Sigmoid colon (tissue), 7 donors: ENCODE measurements around the gene NRM. TPM values are rescaled to one million over a fixed set of nuclear protein-coding genes. Genes with fewer than 3 reads are reported as not detected.
A peak's percentile ranks its signal among the peaks of the same experiment; 100 is the strongest.

ENCODE experiments used
- DNase-seq: peaks from one replicate; pipeline ENCODE4 v3.0.0-alpha.2; 2019
- H3K27ac ChIP-seq, 4 donors: fragments of 200-600 bp; sonication (generic); one replicate each; pipeline ENCODE4 v1.5.1; 2016 to 2019; ENCODE audit warnings: mild to moderate bottlenecking in 1 of 4
- H3K27me3 ChIP-seq, 3 donors: fragments of 200-600 bp; sonication (generic); one replicate each; pipeline ENCODE4 v1.5.1; 2019; ENCODE audit warnings: mild to moderate bottlenecking in 1 of 3
- H3K36me3 ChIP-seq, 4 donors: fragments of 200-600 bp; sonication (generic); one replicate each; pipeline ENCODE4 v1.5.1; 2016 to 2019
- H3K4me1 ChIP-seq, 4 donors: fragments of 200-600 bp; sonication (generic); one replicate each; pipeline ENCODE4 v1.5.1; 2017 to 2019
- H3K4me3 ChIP-seq, 4 donors: fragments of 200-600 bp; sonication (generic); one replicate each; pipeline ENCODE4 v1.5.1; 2017 to 2019; ENCODE audit warnings: mild to moderate bottlenecking in 2 of 4, moderate library complexity in 1 of 4
- H3K9me3 ChIP-seq, 4 donors: fragments of 200-600 bp in 3 of 4; sonication (generic) in 3 of 4; one replicate each; pipeline versions ENCODE4 v1.5.1 to v1.6.1; 2013 to 2019
- CTCF ChIP-seq, 4 experiments: fragments of 450-650 bp in 3 of 4; fragments of 200-600 bp in 1 of 4; IDR thresholded peaks; one replicate each; pipeline ENCODE4 v1.5.1; 2016 to 2019; ENCODE audit warnings: antibody characterized with exemption in 4 of 4, mild to moderate bottlenecking in 3 of 4, moderate library complexity in 2 of 4
- EP300 ChIP-seq, 4 donors: sonication (generic); formaldehyde crosslinking; IDR thresholded peaks; one replicate each; pipeline ENCODE4 v1.6.1; 2017; ENCODE audit warnings: antibody characterized with exemption in 4 of 4
- POLR2A ChIP-seq, 2 donors: fragments of 450-650 bp; IDR thresholded peaks; one replicate each; pipeline ENCODE4 v1.6.1; 2016; ENCODE audit warnings: antibody characterized with exemption in 2 of 2, mild to moderate bottlenecking in 2 of 2, moderate library complexity in 2 of 2
- POLR2AphosphoS5 ChIP-seq, 4 donors: sonication (generic); formaldehyde crosslinking; IDR thresholded peaks; one replicate each; pipeline ENCODE4 v1.6.1; 2017; ENCODE audit warnings: antibody characterized with exemption in 4 of 4
- WGBS, 2 donors: extraction: QIAGEN DNeasy Blood & Tissue Kit; methylation state at CpG; one replicate each; pipeline ENCODE4 v1.1.7; 2013; 5-methylcytosine and 5-hydroxymethylcytosine counted together
- intact Hi-C: fragments of 100-400 bp; cut with DNase I; formaldehyde crosslinking; loops from one replicate; pipeline ENCODE4 v1.15.1; 2023
- polyA plus RNA-seq, 3 donors: library from polyadenylated mRNA; stranded (reverse); fragments of 200-250 nt; gene quantifications; one replicate each; pipeline ENCODE4 v1.2.3, GENCODE V29; 2013
- total RNA-seq, 4 donors: library from RNA; depleted of rRNA; stranded (reverse); fragments of >200 nt; gene quantifications; one replicate each; pipeline ENCODE4 v1.1.0, GENCODE V29; 2016
- donor health status: healthy with polysubstance abuse.
- donor health status: Bipolar disorder and iron deficiency.
- donor health status: healthy.

Gene NRM
- total and polyA plus RNA-seq, 7 donors, result 1.8 to 13.8 (median 3.6) TPM

DNA sequence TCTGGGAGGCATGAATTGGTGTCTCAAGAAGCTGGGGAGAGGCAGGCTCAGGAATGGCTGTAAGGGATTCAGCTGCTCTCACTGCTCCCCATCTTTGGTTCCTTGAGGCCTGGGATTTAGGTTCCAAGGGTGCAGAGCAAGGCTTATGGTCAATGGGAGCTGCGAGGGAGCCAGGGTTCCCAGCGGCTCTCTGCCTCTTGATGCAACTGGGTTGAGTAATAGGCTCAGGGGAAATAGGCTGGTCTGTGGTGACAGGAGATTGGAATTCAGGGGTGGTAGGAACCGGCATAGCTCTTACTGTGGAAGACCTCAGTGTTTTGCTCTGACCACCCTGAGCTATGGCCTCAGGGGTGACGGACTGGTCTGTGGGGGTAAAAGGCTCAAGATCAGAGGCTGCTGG lies 13.0 kb upstream of the NRM start:
- Histone ChIP-seq H3K27ac (no peak overlapping the region), H3K4me1 (no peaks in the 10 kb centered on the region), H3K4me3 (no peak overlapping the region), H3K36me3 (peaks cover 0 to 80% (median 14%) of the 10 kb centered on the region in 4 donors), H3K9me3 (no peaks in the 10 kb centered on the region), H3K27me3 (no peaks in the 10 kb centered on the region)
- intact Hi-C loops, result no loop called here
- DNase-seq, result no peak
- TF ChIP-seq CTCF (IDR thresholded peaks at IDR 0.05) (no peak), POLR2A (IDR thresholded peaks at IDR 0.05) (no peak), POLR2AphosphoS5 (IDR thresholded peaks at IDR 0.05) (no peak), EP300 (IDR thresholded peaks at IDR 0.05) (no peak)
- 90 to 96% methylated on average over 4 of the region's 4 CpGs for WGBS, 2 donors

DNA sequence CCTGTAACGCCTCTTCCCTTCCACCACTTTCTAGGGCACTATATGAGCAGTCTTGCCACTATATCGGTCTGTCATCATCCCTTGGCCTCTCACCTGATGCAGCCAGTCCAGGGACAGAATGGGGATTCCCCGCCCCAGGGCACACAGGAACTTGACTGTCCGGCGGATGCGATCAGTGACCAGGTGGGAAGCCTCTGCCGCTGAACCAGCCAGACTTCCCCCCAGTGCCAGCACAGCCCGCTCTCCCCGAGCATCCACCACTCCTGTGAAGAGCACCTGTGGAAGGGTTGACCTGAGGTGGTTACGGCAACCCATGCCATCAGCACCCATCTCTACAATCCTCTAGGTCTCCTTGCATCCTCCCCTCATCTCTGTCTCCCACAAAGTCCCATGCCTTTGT lies 12.2 kb upstream of the NRM start:
- intact Hi-C loops, result no loop called here
- H3K4me3 ChIP-seq, result no peak overlapping the region
- no peaks in the 10 kb centered on the region for H3K4me1 ChIP-seq
- no peaks in the 10 kb centered on the region for H3K27me3 ChIP-seq
- DNase-seq, result no peak
- no peak overlapping the region for H3K27ac ChIP-seq
- peaks cover 0 to 72% (median 12%) of the 10 kb centered on the region in 4 donors for H3K36me3 ChIP-seq
- no peaks in the 10 kb centered on the region for H3K9me3 ChIP-seq
- TF ChIP-seq POLR2A (IDR thresholded peaks at IDR 0.05) (no peak), POLR2AphosphoS5 (IDR thresholded peaks at IDR 0.05) (no peak), EP300 (IDR thresholded peaks at IDR 0.05) (no peak), CTCF (IDR thresholded peaks at IDR 0.05) (no peak)
- 96 to 98% methylated on average over 10 of the region's 10 CpGs for WGBS, 2 donors

DNA sequence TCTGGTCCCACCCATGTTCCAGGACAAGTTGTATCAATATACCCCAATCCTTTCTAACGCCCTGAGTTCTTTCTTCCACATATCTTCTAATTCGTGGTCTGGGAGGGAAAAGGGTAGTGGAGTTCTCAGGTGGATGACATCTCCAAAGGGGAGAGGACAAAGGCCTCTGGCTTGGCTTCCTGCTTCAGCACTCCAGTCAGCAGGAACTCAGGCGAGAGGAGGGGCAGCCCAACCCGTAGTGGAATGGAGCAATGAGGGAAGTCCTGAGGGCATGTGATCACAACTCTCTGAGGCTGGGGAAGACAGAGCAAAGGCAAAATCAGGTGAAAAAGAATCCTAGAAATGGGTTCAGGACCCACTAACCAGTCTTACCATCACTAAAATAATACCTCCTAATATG lies 9.6 kb upstream of the NRM start:
- TF ChIP-seq EP300 (IDR thresholded peaks at IDR 0.05) (no peak), POLR2AphosphoS5 (IDR thresholded peaks at IDR 0.05) (no peak), POLR2A (IDR thresholded peaks at IDR 0.05) (no peak), CTCF (IDR thresholded peaks at IDR 0.05) (no peak)
- Histone ChIP-seq H3K27me3 (no peaks in the 10 kb centered on the region), H3K36me3 (peaks cover 0 to 47% (median 5%) of the 10 kb centered on the region in 4 donors), H3K4me1 (no peaks in the 10 kb centered on the region), H3K9me3 (no peaks in the 10 kb centered on the region), H3K27ac (no peak overlapping the region), H3K4me3 (no peak overlapping the region)
- intact Hi-C loops, result no loop called here
- 50 to 71% methylated on average over 4 of the region's 4 CpGs for WGBS, 2 donors
- DNase-seq, result no peak

DNA sequence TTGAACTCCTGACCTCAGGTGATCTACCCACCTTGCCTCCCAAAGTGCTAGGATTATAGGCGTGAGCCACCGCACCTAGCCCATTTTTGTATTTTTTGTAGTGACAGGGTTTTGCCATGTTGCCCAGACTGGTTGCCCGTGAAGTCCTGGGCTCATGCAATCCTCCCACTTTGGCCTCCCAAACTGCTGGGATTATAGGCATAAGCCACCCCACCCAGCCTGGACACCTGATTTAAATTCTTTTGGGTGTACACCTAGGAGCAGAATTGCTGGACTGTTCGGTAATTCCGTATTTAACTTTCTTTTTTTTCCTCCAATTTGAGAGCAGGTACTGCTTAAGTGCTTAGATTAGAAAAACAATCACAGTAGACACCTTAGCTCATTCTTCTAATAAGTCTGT lies 5.6 kb upstream of the NRM start:
- Histone ChIP-seq H3K36me3 (peaks cover 0 to 23% (median 0%) of the 10 kb centered on the region in 4 donors), H3K4me3 (no peak overlapping the region), H3K9me3 (no peaks in the 10 kb centered on the region), H3K4me1 (peaks cover 0 to 3% (median 1%) of the 10 kb centered on the region in 4 donors), H3K27ac (no peak overlapping the region), H3K27me3 (no peaks in the 10 kb centered on the region)
- DNase-seq, result no peak
- TF ChIP-seq POLR2AphosphoS5 (IDR thresholded peaks at IDR 0.05), result no peak
- TF ChIP-seq CTCF (IDR thresholded peaks at IDR 0.05), result no peak
- no peak for TF ChIP-seq POLR2A (IDR thresholded peaks at IDR 0.05)
- TF ChIP-seq EP300 (IDR thresholded peaks at IDR 0.05), result no peak
- WGBS, 2 donors, result 92 to 97% methylated on average over 5 of the region's 5 CpGs
- intact Hi-C loops, result no loop called here

- TF ChIP-seq EP300 (IDR thresholded peaks at IDR 0.05) (no peak), CTCF (IDR thresholded peaks at IDR 0.05) (no peak), POLR2A (IDR thresholded peaks at IDR 0.05) (no peak), POLR2AphosphoS5 (IDR thresholded peaks at IDR 0.05) (no peak)
- peaks cover 0 to 40% (median 33%) of the 10 kb centered on the region in 4 donors for H3K4me1 ChIP-seq
- H3K4me3 ChIP-seq, result peak overlapping the region; percentile 59 to 71 (median 65)
- H3K27ac ChIP-seq, result peak overlapping the region; percentile 94 to 99 (median 98)
- intact Hi-C loops, result no loop called here
- DNase-seq, result no peak
- H3K27me3 ChIP-seq, result no peaks in the 10 kb centered on the region
- WGBS, 2 donors, result 12 to 26% methylated on average over 8 of the region's 8 CpGs
- H3K36me3 ChIP-seq, result no peaks in the 10 kb centered on the region
- no peaks in the 10 kb centered on the region for H3K9me3 ChIP-seq
These were observed 544 bp upstream of the NRM start for GRCh38 chr6:30691208-30691847.
